Measurements from ENCODE around the gene MRPS12. TPM values are rescaled to one million over a fixed set of nuclear protein-coding genes. Genes with fewer than 3 reads are reported as not detected.
A peak's percentile ranks its signal among the peaks of the same experiment; 100 is the strongest.

MRPS12 gene
- total and polyA plus RNA-seq, 2 of the 13 experiments (the other 11 are each of a cell fraction or from before 2014, with no cell fraction given): 27.5 to 54.8 TPM

GRCh38 chr19:38899447-38900201 is 31.1 kb upstream of the MRPS12 start, which contains the start of the genes NFKBIB and SIRT2 (continued):
- TF ChIP-seq KIAA2018 (CRISPR knock-in tag; IDR thresholded peaks at IDR 0.05; ENCODE audit: borderline replicate concordance) (no peak), ZNF160 (CRISPR knock-in tag; IDR thresholded peaks at IDR 0.05) (no peak; the same call in 1 of the 2 replicates), ZNF280B (CRISPR knock-in tag; IDR thresholded peaks at IDR 0.05; ENCODE audit: borderline replicate concordance) (peak; percentile 77; the same call in 1 of the 2 replicates), ZNF557 (CRISPR knock-in tag; IDR thresholded peaks at IDR 0.05) (no peak), ZNF138 (CRISPR knock-in tag; IDR thresholded peaks at IDR 0.05; ENCODE audit: low read depth) (no peak), ZNF567 (CRISPR knock-in tag; IDR thresholded peaks at IDR 0.05; ENCODE audit: borderline replicate concordance) (no peak), RAD21 (CRISPR knock-in tag; IDR thresholded peaks at IDR 0.05) (peak; percentile 15; the same call in 1 of the 2 replicates), FOXM1 (CRISPR knock-in tag; IDR thresholded peaks at IDR 0.05) (no peak), ELF1 (CRISPR knock-in tag; IDR thresholded peaks at IDR 0.05) (peak; percentile 94), ZNF747 (CRISPR knock-in tag; IDR thresholded peaks at IDR 0.05; ENCODE audit: borderline replicate concordance) (peak; percentile 74; the same call in 1 of the 2 replicates), TEAD3 (CRISPR knock-in tag; optimal IDR thresholded peaks at IDR 0.05; ENCODE audit: borderline replicate concordance) (peak; percentile 66), RAD51 (IDR thresholded peaks at IDR 0.05; ENCODE audit: borderline replicate concordance) (no peak), ZNF441 (CRISPR knock-in tag; IDR thresholded peaks at IDR 0.05; ENCODE audit: borderline replicate concordance) (no peak), ZNF232 (CRISPR knock-in tag; IDR thresholded peaks at IDR 0.05; ENCODE audit: borderline replicate concordance) (no peak), HBP1 (CRISPR knock-in tag; IDR thresholded peaks at IDR 0.05; ENCODE audit: low read depth) (peak; percentile 66), ZNF710 (CRISPR knock-in tag; IDR thresholded peaks at IDR 0.05; ENCODE audit: borderline replicate concordance) (no peak; the same call in 1 of the 2 replicates)
